ENCODE data around the gene FGF8.

FGF8 gene

GRCh38 chr10:101768791-101769170, 7.1 kb downstream of the FGF8 start:
- DNase-seq = no peak

DNA sequence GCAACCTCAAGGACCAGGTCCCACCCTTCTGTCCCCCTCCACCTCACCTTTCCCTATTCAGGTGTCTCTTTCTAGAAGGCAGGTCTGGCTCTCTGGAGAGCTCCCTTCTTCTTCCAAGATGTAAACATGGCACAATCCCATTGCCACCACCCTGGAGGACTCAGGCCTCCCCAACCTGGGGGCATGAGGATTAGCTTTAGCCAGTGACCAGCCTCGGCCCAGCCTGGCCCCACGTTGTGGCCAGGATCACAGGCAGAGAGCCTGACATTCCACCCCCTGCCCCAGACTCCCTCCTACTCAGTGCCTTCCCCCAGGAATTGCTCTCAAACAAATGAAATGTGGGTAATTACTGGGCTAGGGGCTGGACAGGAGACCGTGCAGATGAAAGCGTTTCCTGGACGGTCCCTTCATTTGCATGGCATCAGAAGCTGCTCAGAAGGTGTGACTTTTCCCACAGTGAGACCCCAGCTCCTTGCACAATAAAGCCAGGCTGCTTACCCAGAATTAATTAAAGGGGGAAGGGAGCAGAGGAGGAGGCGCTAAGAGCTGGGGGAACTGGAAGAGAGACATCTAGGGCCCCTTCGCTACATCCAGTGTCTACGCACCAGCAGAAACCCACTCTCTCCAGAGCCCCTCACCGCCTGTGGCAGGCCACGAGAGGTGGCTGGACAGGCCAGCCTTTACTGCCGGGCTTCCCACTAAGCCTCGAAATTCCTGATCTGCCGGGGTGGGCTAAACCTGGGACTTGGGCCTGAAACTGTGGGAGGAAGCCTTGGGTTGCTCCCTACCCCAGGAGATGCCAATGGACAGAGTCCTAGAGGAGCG, 7.7 kb downstream of the FGF8 start:
- no peak for DNase-seq

- DNase-seq = no peak
Observed at GRCh38 chr10:101767600-101767945, 8.3 kb downstream of the FGF8 start.

DNA sequence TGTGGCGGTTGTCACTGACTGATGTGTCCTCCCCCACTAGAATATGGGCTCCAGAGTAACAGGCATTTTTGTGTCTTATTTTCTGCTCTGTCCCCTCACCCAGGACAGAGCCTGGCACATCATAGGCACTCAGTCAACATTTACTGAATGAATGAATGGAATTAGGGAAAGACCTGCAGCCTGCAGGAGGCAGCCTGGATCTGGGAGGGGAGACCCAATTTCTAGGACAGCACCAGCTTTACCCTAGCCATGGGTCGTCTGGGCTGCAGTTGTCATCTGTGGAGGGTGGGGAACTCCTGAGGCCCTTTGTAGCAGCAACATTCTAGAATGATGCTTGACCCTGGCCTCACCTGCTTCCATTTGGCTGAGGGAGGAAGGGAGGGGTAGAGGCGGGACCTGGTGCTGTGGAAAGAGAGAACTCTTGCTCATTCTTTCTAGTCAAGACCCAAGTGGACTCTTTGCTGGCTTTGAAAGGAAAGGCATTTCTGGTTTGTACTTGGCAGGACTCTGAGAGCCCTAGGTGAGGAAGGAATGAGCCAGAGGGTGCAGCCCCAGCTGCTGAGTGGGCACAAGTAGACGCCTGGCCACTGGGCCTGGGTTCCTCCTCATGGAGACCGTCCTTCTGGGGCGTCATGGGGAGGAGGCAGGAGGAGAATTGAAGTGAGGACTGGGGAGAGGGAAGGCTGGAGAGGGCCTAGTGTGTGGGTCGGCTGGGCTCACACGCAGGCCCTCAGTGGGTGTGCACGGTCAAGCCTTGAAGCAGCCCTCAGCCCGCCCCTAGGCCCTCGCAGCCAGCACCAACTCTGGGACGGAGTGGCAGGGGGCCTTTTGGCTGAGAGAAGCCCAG, 8.9 kb downstream of the FGF8 start:
- DNase-seq = no peak

DNA sequence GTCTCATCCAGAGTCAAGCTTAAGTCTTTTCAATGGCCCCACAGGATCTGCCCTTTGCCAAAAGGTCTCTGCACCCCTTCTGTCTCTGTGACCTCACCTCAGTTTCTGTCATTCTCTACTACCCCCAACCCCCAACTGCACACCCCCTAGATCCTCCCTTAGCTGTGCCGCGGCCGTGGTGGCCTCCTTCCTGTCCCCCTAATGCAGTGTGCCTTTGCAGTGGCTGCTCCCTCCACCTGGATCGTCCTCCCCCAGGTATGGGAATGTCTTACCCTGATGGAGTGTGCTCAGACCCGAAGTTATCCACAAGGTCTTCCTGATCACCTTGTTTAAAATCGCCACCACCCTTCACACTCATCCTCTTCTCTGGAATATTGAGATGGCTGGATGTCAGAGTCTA, 9.6 kb downstream of the FGF8 start:
- DNase-seq = no peak

GRCh38 chr10:101763141-101763846, 12.6 kb downstream of the FGF8 start:
- DNase-seq = no peak

DNA sequence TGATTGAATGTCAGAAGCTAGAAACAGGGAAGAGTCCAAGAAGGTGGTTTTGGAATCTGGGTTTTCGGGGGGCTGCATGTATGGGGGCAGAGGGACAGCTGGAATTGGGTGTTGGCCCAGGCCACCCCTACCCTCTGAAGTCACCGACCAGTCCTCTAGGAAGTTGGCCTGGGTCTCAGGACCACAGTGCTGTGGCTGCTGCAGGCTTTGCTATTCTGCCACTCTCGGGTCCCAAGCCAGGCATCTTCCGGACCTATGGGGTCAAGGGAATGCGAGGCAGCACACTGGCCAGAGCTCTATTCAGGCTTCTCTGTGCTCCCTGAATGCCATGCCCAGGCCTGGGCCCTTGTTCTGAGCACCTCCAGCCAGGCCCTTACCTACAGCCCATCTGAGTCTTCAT, 13.2 kb downstream of the FGF8 start:
- DNase-seq = no peak

- no peak for DNase-seq
Observed at GRCh38 chr10:101761226-101761625, 14.7 kb downstream of the FGF8 start.

- DNase-seq = no peak
Observed at GRCh38 chr10:101760510-101760909, 15.4 kb downstream of the FGF8 start.

DNA sequence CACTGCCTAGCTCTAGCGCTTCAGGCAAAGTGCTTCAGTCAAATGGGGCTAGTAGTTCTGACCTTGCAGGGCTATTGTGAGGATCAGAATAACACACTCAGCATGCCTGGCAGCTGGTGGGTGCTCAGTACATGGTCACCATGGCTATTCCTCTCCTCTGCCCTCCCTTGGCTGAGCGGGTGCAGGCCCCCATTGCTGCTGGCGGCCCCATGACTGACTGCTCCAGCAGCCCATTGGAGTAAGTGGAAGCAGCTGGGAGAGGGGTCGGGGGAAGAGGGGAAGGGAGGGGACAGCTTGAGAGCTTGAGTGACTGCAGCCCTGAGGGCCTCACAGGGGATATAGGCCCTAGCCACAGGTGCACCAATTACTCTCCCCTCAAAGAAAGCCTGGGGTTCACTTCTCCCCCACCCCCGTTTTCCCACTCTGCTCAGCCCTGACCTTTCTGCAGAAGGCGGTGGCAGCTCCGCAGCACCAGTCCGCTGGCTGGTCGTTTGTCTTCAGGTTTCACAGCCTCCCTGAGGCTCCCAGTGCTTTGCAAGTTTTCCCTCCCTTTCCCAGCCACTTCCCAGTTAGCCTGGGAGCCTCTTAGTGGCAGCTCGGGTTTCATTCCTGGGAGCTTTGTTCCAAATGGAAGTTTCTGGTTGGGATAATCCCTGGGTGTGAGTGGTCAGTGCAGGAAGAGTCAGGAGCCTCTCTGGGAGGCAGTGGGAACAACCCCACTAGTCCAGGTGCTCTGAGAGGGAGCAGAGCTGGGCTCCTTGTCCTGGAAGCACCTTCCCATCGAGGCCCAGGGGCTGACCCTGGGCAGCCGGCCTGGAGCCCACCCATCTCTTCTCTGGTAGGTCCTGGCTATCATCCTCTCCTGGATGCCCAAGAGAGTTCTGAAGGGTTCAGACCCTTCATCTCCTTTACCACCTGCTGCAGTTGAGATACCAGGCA, 16.3 kb downstream of the FGF8 start:
- no peak for DNase-seq

GRCh38 chr10:101758858-101759257, 17.1 kb downstream of the FGF8 start:
- no peak for DNase-seq

DNA sequence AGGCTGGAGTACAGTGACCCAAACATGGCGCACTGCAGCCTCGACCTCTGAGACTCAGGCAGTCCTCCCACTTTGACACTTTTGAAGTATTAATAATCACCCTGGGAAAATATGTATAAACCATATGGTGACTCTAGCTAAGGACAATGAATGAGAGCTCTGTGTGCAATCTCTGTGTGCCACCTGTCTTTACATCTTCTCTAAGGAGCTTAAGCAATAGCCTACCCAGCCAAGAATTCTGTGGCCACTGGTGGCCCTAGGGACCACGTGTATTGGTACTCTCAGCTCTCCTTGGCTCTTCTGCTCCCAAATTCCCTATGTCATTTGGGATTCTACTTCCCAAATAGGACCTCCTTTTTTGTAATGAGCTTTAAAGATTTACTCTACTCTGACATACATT, 23.7 kb downstream of the FGF8 start:
- DNase-seq = no peak

DNA sequence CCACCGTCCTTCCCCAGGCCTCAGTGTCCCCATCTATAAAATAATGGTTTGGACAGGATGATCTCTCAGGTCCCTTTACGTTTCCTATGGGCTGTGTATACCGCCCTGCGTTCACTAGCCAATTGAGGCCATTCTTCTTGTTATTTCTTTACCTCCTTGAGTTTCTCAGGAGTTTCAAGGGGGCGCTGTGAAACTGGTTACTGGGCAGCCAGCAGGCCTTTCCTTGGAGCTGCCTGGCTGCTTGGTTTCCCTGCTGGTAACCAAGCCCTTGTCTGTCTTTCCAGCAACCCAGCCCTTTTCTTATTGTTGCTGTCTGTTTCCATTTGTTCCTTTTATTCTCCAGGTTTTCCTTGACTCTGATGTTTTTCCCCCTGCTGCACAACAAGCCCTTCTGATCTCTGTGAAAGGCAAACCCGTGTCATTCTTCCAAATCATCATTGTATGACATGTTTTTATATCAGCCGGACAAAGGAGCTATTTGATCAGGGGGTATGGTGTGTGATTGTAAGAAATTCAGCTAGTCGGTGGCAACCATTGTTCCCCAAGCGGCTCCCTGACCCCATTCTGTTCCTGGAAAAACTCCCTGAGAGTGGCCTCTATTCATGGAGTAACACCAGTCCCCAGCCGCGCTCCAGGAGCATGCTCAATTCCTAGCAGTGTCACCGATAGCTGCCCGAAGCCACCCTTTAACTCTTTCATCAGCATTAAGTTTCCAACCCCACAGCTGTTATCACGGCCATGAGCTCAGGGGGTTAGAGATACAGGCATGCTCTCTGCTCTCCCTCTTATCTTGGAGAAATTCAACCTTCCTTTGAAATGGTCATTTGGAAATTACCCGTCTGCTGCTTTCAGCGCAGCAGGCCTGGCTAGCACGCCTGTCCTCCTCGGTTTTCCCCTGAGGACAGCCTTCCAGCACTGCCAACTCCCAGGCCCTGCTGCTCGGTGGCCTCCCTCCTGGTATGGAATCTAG, 26.6 kb downstream of the FGF8 start:
- no peak for DNase-seq

GRCh38 chr10:101748496-101748895, 27.4 kb downstream of the FGF8 start:
- DNase-seq = no peak

GRCh38 chr10:101745074-101745696, 30.7 kb downstream of the FGF8 start:
- no peak for DNase-seq

- DNase-seq = no peak
Observed at GRCh38 chr10:101744267-101744666, 31.6 kb downstream of the FGF8 start.

DNA sequence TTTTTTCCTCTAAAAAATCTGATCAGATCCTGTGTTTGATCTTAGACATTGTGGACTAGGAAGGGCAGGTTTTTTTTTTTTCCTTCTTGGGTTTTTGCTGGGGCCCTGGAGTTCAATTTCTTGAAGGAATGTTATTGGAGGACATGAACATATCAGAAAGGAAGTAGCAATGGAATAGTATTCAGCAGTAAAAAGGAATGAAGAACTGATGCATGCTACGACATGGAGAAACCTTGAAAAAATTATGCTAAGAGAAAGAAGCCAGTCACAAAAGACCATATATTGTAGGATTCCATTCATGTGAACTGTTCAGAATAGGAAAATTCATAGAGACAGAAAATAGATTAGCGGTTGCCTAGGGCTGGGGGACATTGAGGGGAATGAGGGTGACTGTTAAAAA, 34.0 kb downstream of the FGF8 start:
- no peak for DNase-seq

DNA sequence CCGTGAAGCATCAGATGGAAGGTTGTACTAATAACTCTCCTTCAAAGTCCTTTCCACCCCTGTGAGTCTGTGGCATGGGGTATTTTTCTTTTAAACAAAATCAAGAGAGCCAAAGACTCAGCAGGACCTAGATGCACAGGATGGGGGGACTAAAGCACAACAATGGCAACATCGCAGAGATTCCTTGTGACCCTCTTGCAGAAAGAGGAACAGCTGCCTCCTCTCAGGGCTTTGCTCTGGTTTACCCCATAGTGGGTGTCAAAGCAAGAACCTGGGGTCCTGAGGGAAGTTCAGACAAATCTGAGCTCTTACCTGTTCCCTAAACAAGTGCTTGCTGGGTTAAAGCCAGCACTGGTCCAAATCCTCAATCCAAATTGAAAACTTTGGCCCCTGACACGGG, 39.2 kb downstream of the FGF8 start:
- DNase-seq = no peak

GRCh38 chr10:101732096-101732495, 43.8 kb downstream of the FGF8 start:
- DNase-seq = no peak

- no peak for DNase-seq
Observed at GRCh38 chr10:101726115-101726387, 49.9 kb downstream of the FGF8 start.

Measured in activated CD4-positive, CD25-positive, alpha-beta regulatory T cell (primary cell).